HG03378 (cell line): ENCODE data around the gene SLC24A4.

Source experiments
- ATAC-seq: cut with Tn5 transposase; IDR thresholded peaks from one replicate; pipeline ENCODE4 v1.9.1; 2021; ENCODE audit warnings: mild to moderate bottlenecking, moderate library complexity; ENCODE audit not compliant: unreplicated experiment

SLC24A4 gene

GRCh38 chr14:92473261-92473968 lies 150.4 kb downstream of the SLC24A4 start:
- ATAC-seq = no peak

- no peak for ATAC-seq
These were observed 151.1 kb downstream of the SLC24A4 start for GRCh38 chr14:92473969-92474535.

- ATAC-seq = no peak
These were observed 152.1 kb downstream of the SLC24A4 start for GRCh38 chr14:92475037-92475436.

- no peak for ATAC-seq
These were observed 152.7 kb downstream of the SLC24A4 start for GRCh38 chr14:92475451-92476187.

GRCh38 chr14:92480856-92481255 lies 157.9 kb downstream of the SLC24A4 start:
- ATAC-seq = no peak

GRCh38 chr14:92481386-92481785 lies 158.4 kb downstream of the SLC24A4 start:
- ATAC-seq = no peak

- no peak for ATAC-seq
These were observed 159.0 kb downstream of the SLC24A4 start for GRCh38 chr14:92481811-92482555.

GRCh38 chr14:92482621-92483319 lies 159.8 kb downstream of the SLC24A4 start:
- no peak for ATAC-seq

- no peak for ATAC-seq
These were observed 161.3 kb downstream of the SLC24A4 start for GRCh38 chr14:92484132-92484823.

GRCh38 chr14:92486881-92487280 lies 163.9 kb downstream of the SLC24A4 start:
- no peak for ATAC-seq

GRCh38 chr14:92487513-92488133 lies 164.7 kb downstream of the SLC24A4 start:
- ATAC-seq = no peak

GRCh38 chr14:92489394-92490238 lies 166.7 kb downstream of the SLC24A4 start:
- no peak for ATAC-seq

- ATAC-seq = no peak
These were observed 167.4 kb downstream of the SLC24A4 start for GRCh38 chr14:92490239-92490959.

- ATAC-seq = no peak
These were observed 168.8 kb downstream of the SLC24A4 start for GRCh38 chr14:92491782-92492181.

- no peak for ATAC-seq
These were observed 169.3 kb downstream of the SLC24A4 start for GRCh38 chr14:92492258-92492657.

GRCh38 chr14:92493024-92493423 lies 170.1 kb downstream of the SLC24A4 start:
- ATAC-seq = no peak

GRCh38 chr14:92493492-92493891 lies 170.5 kb downstream of the SLC24A4 start:
- no peak for ATAC-seq

GRCh38 chr14:92494512-92494911 lies 171.5 kb downstream of the SLC24A4 start:
- ATAC-seq = no peak
